Adipocyte (in vitro differentiated cells): ENCODE data around the gene TCFL5.

Experiments
- DNase-seq: peaks from one replicate; pipeline ENCODE4 v3.0.0-alpha.2; 2015; ENCODE audit warnings: low read depth
- H3K27me3 ChIP-seq: replicated peaks from 2 replicates; pipeline ENCODE4 v1.7.0; 2013; ENCODE audit warnings: mild to moderate bottlenecking, low read length, moderate library complexity; ENCODE audit not compliant: control insufficient read depth, insufficient read depth
- H3K36me3 ChIP-seq: 2 replicates; pipeline ENCODE4 v1.7.0; 2013; ENCODE audit warnings: low read length, mild to moderate bottlenecking, moderate library complexity; ENCODE audit not compliant: control insufficient read depth, insufficient read depth, severe bottlenecking
- H3K4me1 ChIP-seq: 2 replicates; pipeline ENCODE4 v1.7.0; 2013; ENCODE audit warnings: mild to moderate bottlenecking, low read length, moderate library complexity; ENCODE audit not compliant: control insufficient read depth, insufficient read depth
- H3K4me3 ChIP-seq: 2 replicates; pipeline ENCODE4 v1.7.0; 2013; ENCODE audit warnings: mild to moderate bottlenecking, low read length, moderate library complexity
- H3K9ac ChIP-seq: 2 replicates; pipeline ENCODE4 v1.7.0; 2013; ENCODE audit warnings: mild to moderate bottlenecking, low read length, moderate library complexity
- H3K9me3 ChIP-seq: 2 replicates; pipeline ENCODE4 v1.7.0; 2013; ENCODE audit warnings: mild to moderate bottlenecking, low read length, moderate library complexity; ENCODE audit not compliant: control insufficient read depth

Gene TCFL5

GRCh38 chr20:62885896-62886708, 24.5 kb upstream of the TCFL5 start:
- Histone ChIP-seq H3K9ac (no peak overlapping the region), H3K27me3 (no peaks in the 10 kb centered on the region), H3K4me1 (peaks cover 10% of the 10 kb centered on the region), H3K4me3 (no peak overlapping the region), H3K9me3 (no peaks in the 10 kb centered on the region), H3K36me3 (peaks cover 66% of the 10 kb centered on the region)
- no peak for DNase-seq

DNA sequence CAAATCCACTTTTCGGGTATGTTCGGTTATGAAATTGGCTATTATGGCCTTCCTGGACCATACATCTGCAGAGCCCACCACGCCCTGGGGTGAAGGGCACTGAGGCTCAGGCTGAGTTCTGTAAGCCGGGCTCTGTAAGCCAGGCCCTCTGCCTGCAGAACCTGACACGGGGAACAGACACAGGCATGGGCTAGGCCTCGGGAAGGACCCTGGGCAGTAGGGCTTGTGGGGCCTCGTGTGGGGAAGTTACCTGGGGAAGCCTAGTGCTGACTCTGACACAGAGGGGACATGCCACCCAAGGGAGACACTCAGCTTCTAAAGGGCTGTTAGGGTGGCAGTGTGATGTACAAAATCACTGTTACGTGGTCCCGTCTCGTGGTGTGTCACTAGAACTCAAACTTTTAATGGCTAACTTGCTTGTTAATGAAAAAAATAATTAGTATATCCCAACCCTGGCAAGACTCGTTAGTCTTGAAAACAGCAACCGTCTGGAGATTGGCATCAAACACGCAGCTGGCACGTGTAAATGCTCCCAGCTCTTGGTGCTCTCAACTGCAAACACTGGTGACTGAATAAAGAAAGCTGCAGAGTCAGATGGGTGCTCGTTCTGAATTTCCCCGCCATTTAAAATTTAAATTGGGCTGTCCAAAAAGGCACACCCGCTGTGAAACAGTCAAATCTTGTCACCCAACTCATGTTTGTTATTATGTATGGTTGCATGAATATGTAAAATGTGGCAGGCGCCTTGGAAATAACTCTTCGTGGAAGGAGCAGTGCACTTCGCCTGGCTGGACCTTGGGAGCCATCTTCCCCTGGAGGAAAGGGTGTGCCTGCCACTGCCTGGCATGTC, 23.6 kb upstream of the TCFL5 start:
- H3K36me3 ChIP-seq: peaks cover 62% of the 10 kb centered on the region

GRCh38 chr20:62884556-62884955, 22.9 kb upstream of the TCFL5 start:
- H3K36me3 ChIP-seq: peaks cover 55% of the 10 kb centered on the region

More for the DNA sequence above, 23.6 kb upstream of the TCFL5 start:
- no peak for DNase-seq
- no peaks in the 10 kb centered on the region for H3K9me3 ChIP-seq
- no peak overlapping the region for H3K4me3 ChIP-seq
- no peak overlapping the region for H3K9ac ChIP-seq
- H3K27me3 ChIP-seq: no peaks in the 10 kb centered on the region
- peaks cover 5% of the 10 kb centered on the region for H3K4me1 ChIP-seq

DNA sequence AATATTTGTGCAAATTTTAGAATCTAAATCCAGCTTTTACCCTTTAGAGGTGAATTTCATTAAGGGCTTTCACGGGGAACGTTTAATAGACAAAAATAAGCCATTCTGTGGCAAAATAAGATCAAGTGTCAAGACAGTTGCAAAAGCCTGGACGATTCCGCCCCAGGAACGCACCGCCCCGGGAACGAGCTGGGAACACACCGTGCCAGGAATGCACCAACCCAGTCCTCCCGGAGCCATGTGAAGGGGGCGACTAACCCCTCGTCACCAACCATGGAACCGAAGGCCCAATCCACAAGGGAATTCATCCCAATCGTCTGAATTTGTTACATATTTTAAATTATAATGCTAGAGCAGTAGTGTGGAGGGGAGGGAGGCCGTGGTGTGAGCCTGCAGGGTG, 20.8 kb upstream of the TCFL5 start:
- no peak for DNase-seq
- Histone ChIP-seq H3K9me3 (no peaks in the 10 kb centered on the region), H3K9ac (no peak overlapping the region), H3K4me1 (peaks cover 5% of the 10 kb centered on the region), H3K27me3 (no peaks in the 10 kb centered on the region), H3K4me3 (no peak overlapping the region), H3K36me3 (peaks cover 35% of the 10 kb centered on the region)

More at GRCh38 chr20:62884556-62884955, 22.9 kb upstream of the TCFL5 start:
- no peak overlapping the region for H3K4me3 ChIP-seq
- H3K9me3 ChIP-seq: no peaks in the 10 kb centered on the region
- peaks cover 5% of the 10 kb centered on the region for H3K4me1 ChIP-seq
- DNase-seq: no peak
- no peak overlapping the region for H3K9ac ChIP-seq
- no peaks in the 10 kb centered on the region for H3K27me3 ChIP-seq

GRCh38 chr20:62881662-62882395, 20.2 kb upstream of the TCFL5 start:
- no peaks in the 10 kb centered on the region for H3K9me3 ChIP-seq
- DNase-seq: no peak
- H3K9ac ChIP-seq: no peak overlapping the region
- H3K36me3 ChIP-seq: peaks cover 29% of the 10 kb centered on the region
- no peak overlapping the region for H3K4me3 ChIP-seq
- H3K4me1 ChIP-seq: peaks cover 10% of the 10 kb centered on the region
- no peaks in the 10 kb centered on the region for H3K27me3 ChIP-seq

DNA sequence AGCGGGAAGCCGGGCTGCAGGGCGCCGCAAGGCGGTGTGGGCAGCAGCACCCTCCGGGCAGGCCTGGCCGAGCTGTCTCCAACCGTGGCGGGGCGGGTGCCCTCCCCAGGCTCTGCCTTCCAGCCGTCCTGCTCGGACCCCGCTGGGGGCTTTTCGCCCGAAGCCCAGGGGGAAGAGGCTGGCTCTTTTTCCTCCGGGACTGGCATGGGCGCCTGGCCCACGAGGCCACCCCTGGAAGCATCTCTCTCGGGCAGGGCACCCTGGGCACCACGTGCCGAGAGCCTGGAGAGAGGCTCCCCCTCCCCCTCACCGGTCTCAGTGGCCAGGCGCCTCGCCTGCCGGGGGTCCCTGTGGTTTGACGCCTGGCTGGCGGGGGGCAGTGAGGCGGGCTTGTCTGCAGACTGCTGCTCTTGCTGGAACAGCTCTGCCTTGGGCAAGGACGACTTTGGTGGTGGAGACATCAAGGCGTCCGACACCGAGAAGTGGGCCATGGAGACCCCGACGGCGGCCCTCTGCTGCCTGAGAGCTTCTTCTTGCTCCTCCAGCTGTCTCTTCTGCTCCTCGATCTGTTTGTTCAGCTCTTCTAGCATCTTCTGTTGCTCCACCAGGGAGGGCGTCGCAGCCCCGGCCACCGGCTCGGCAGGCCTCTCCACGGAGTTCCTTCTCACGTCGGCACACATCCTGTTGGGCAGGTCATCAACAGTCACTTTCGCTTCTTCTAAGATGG, 19.5 kb upstream of the TCFL5 start:
- peaks cover 22% of the 10 kb centered on the region for H3K36me3 ChIP-seq
- H3K9ac ChIP-seq: no peak overlapping the region
- no peak for DNase-seq
- H3K27me3 ChIP-seq: no peaks in the 10 kb centered on the region
- H3K9me3 ChIP-seq: no peaks in the 10 kb centered on the region
- peaks cover 12% of the 10 kb centered on the region for H3K4me1 ChIP-seq
- H3K4me3 ChIP-seq: no peak overlapping the region

DNA sequence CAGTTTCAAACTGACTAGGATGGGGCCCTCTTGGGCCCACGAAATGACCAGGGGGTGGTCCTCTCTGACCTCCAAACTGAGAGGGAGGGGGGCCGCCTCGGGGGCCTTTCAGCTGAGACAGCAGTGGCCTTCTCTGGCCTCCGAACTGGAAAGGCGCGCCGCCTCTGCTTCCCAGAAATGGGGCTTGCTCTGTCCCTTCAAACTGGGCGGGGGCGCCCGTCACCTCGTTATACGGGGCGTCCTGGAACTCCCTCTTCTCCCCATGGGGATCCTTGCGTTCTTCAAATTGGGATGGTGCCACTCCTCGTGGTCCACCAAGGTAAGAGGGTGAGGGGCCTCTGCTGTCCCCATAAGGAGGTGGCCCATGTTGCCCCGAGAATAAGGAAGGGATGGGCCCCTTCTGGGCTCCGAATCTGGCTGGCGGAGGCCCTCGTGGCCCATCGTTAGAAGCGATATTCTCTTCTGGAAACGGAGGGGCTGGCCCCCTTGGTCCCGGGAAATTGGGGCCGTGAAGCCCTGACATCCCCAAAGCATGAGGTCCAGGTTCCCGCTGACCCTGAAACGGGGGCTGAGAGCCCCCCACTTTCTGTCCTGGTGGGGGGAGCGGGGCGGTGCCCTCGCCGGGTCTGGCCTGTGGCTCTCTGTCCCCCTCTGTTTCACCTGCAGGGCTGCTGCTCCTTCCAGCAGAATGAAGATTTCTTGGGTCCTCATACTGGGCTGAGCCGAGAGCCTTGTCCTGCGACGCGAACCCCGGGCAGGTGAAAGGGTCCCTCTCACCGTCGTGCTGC, 18.7 kb upstream of the TCFL5 start:
- DNase-seq: no peak
- Histone ChIP-seq H3K27me3 (no peaks in the 10 kb centered on the region), H3K9ac (no peak overlapping the region), H3K9me3 (no peaks in the 10 kb centered on the region), H3K4me1 (peaks cover 18% of the 10 kb centered on the region), H3K36me3 (peaks cover 14% of the 10 kb centered on the region), H3K4me3 (no peak overlapping the region)

DNA sequence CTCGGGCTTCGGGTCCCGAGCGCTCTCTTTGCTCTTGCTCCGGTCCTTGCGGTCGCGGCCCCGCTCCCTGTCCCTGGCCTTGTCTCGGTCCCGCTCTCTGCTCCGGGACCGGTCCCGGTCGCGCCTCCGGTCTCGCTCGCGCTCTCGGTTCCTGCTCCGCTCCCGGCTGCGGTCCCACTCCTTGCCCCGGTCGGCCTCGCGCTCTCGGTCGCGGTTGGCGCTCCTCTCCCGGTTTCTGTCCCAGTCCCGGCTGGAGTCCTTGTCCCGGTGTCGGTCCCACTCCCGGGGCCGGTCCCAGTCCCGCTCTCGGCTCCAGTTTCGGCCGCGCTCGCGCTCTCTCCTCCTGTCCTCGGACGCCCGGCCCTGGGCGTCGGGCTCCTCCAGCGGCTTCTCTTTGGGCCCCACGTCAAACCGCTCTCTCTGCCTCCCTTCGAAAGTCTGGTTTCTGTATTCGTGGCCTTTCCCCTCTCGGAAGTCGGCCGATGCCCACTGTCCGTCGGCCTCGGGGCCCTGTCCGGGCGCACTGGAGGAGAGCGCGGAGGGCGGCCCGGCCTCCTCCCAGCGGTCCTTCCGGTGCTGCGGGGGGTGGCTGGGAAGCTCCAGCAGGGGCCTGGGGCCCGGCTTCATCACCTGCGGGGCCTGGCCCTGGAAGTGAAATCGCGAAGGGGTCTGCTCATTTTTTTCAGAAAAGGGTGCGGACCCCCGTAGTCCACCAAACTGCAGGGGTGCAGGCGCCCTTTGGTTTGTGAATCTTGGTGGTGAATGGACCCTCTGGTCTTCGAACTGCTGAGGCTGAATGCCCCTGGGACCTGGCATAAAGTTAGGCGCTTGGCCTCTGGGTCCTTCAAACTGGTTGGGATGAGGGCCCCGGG, 17.9 kb upstream of the TCFL5 start:
- H3K36me3 ChIP-seq: peaks cover 14% of the 10 kb centered on the region
- H3K4me1 ChIP-seq: peaks cover 18% of the 10 kb centered on the region
- no peaks in the 10 kb centered on the region for H3K27me3 ChIP-seq
- no peak overlapping the region for H3K9ac ChIP-seq
- no peaks in the 10 kb centered on the region for H3K9me3 ChIP-seq
- no peak overlapping the region for H3K4me3 ChIP-seq
- no peak for DNase-seq

DNA sequence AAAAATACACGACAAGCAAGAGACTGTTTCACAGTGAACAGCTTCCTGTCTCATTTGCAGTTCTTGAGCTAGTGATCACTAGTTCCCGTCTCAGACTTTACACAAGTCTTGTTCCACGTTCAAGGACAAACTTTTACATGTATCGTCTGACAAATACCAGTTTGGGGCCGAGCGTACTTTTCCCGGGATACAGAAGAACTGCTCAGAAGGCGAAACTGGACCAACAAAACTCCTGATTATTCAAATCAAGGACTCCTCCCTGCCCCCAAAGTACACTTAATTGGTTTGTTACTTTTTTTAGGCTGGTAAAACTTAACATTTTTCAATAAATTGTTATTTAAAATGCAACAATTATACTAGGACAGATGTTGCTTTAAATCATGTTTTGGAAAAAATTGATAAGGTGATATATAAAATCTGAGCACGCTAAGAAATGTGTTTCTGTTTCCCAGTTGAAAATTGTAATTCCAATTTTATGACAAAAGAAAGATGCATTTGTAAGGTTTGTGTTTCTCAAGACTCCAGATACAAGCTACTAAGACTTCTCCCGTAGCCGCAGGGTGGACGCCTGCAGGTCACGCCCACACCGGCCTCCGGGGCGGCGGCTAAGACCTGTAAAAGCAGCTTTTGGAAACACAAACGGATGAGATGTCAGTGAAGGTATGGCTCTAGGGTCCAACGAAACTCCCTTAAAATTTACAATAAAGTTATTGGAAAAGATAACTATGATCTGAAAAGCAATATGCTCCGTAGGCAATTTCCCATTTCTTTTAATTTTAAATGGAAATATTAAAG, 16.8 kb upstream of the TCFL5 start:
- H3K36me3 ChIP-seq: peaks cover 14% of the 10 kb centered on the region
- H3K4me1 ChIP-seq: peaks cover 18% of the 10 kb centered on the region
- no peak overlapping the region for H3K9ac ChIP-seq
- no peaks in the 10 kb centered on the region for H3K27me3 ChIP-seq
- no peak for DNase-seq
- H3K9me3 ChIP-seq: no peaks in the 10 kb centered on the region
- no peak overlapping the region for H3K4me3 ChIP-seq
